ENCODE data around the gene APBA1. TPM values are rescaled to one million over a fixed set of nuclear protein-coding genes. Genes with fewer than 3 reads are reported as not detected.

APBA1 gene
- polyA plus RNA-seq, 3 donors, result 1.6 TPM; not detected in 2

- Mint-ChIP-seq H3K4me1 (peaks cover 18% of the 10 kb centered on the region), H3K27ac (no peak overlapping the region), H3K27me3 (ENCODE audit: low read depth in 3 of 3) (peaks cover 26 to 33% (median 29%) of the 10 kb centered on the region in 3 donors), H3K36me3 (no peaks in the 10 kb centered on the region), H3K9me3 (peaks cover 0 to 3% (median 0%) of the 10 kb centered on the region in 7 donors), H3K4me3 (peak overlapping the region; percentile 12 to 35)
- H3K9me3 ChIP-seq (replicated peaks in 1 of 2; ENCODE audit: control insufficient read depth in 1 of 2, insufficient read depth in 1 of 2, low read length in 2 of 2), result no peaks in the 10 kb centered on the region
- H3K4me2 ChIP-seq (replicated peaks; ENCODE audit: extremely low read depth, low read length, poor library complexity, severe bottlenecking), result no peak overlapping the region
- H3K27me3 ChIP-seq (ENCODE audit: control insufficient read depth in 2 of 2, insufficient read depth in 2 of 2, low read length in 2 of 2), result peaks cover 0 to 22% of the 10 kb centered on the region in 2 donors
- H4K20me1 ChIP-seq (ENCODE audit: insufficient read depth, low read length), result no peaks in the 10 kb centered on the region
- no peak overlapping the region for H3K9ac ChIP-seq (ENCODE audit: insufficient read depth, low read length, poor library complexity, severe bottlenecking)
- H2AFZ ChIP-seq (ENCODE audit: insufficient read depth, low read depth, low read length, poor library complexity, severe bottlenecking), result no peak overlapping the region
- H3K36me3 ChIP-seq (replicated peaks in 1 of 2; ENCODE audit: control insufficient read depth in 1 of 2, insufficient read depth in 2 of 2, low read length in 2 of 2), result no peaks in the 10 kb centered on the region
- WGBS (ENCODE audit: insufficient coverage), result 85% methylated on average over 11 of the region's 11 CpGs
- DNase-seq, result no peak
- H3K4me1 ChIP-seq (ENCODE audit: control insufficient read depth in 1 of 2, insufficient read depth in 2 of 2, low read length in 2 of 2), result peaks cover 14 to 21% of the 10 kb centered on the region in 2 donors
- intact Hi-C loops (cut with micrococcal nuclease), result loop anchor here in 1 of 2 donors (10.0 kb wide), 1 partner anchor 201 kb away; no protein-coding TSS in a partner anchor
- TF ChIP-seq CTCF (IDR thresholded peaks at IDR 0.05), result no peak
- H3K27ac ChIP-seq (ENCODE audit: low read depth in 1 of 2, low read length in 2 of 2), result no peak overlapping the region
- no peaks in the 10 kb centered on the region for H3K79me2 ChIP-seq (ENCODE audit: insufficient read depth, low read length)
- no peak overlapping the region for H3K4me3 ChIP-seq (replicated peaks in 1 of 3; ENCODE audit: low read depth in 2 of 3, low read length in 3 of 3)
Observed at GRCh38 chr9:69674112-69674685, 2.0 kb upstream of the APBA1 start.

- Histone ChIP-seq H3K4me3 (replicated peaks in 1 of 3; ENCODE audit: low read depth in 2 of 3, low read length in 3 of 3) (peak overlapping the region in 2 of 3 experiments; percentile 78 to 84), H3K27ac (ENCODE audit: low read depth in 1 of 2, low read length in 2 of 2) (no peak overlapping the region), H3K9me3 (replicated peaks in 1 of 2; ENCODE audit: control insufficient read depth in 1 of 2, insufficient read depth in 1 of 2, low read length in 2 of 2) (no peaks in the 10 kb centered on the region), H3K27me3 (ENCODE audit: control insufficient read depth in 2 of 2, insufficient read depth in 2 of 2, low read length in 2 of 2) (peaks cover 0 to 22% of the 10 kb centered on the region in 2 donors), H2AFZ (ENCODE audit: insufficient read depth, low read depth, low read length, poor library complexity, severe bottlenecking) (peak overlapping the region; percentile 92), H3K36me3 (replicated peaks in 1 of 2; ENCODE audit: control insufficient read depth in 1 of 2, insufficient read depth in 2 of 2, low read length in 2 of 2) (no peaks in the 10 kb centered on the region), H3K79me2 (ENCODE audit: insufficient read depth, low read length) (no peaks in the 10 kb centered on the region), H3K9ac (ENCODE audit: insufficient read depth, low read length, poor library complexity, severe bottlenecking) (peak overlapping the region; percentile 40), H4K20me1 (ENCODE audit: insufficient read depth, low read length) (no peaks in the 10 kb centered on the region), H3K4me1 (ENCODE audit: control insufficient read depth in 1 of 2, insufficient read depth in 2 of 2, low read length in 2 of 2) (peaks cover 14 to 21% of the 10 kb centered on the region in 2 donors), H3K4me2 (replicated peaks; ENCODE audit: extremely low read depth, low read length, poor library complexity, severe bottlenecking) (peak overlapping the region; percentile 97)
- intact Hi-C loops (cut with micrococcal nuclease), result loop anchor here in 1 of 2 donors (10.0 kb wide), 1 partner anchor 202 kb away; no protein-coding TSS in a partner anchor
- no peaks in the 10 kb centered on the region for H3K36me3 Mint-ChIP-seq
- H3K4me3 Mint-ChIP-seq, result peak overlapping the region; percentile 86 to 88
- H3K27ac Mint-ChIP-seq, result no peak overlapping the region
- H3K4me1 Mint-ChIP-seq, result peaks cover 18% of the 10 kb centered on the region
- peaks cover 26 to 32% (median 28%) of the 10 kb centered on the region in 3 donors for H3K27me3 Mint-ChIP-seq (ENCODE audit: low read depth in 3 of 3)
- no peak for DNase-seq
- no peak for TF ChIP-seq CTCF (IDR thresholded peaks at IDR 0.05)
- whole genome bisulfite sequencing (ENCODE audit: insufficient coverage), result no CpG with 5 or more reads among the region's 6 CpGs
- H3K9me3 Mint-ChIP-seq, result peaks cover 0 to 3% (median 0%) of the 10 kb centered on the region in 7 donors
Observed at GRCh38 chr9:69673311-69673640, 1.1 kb upstream of the APBA1 start.
